GM18873 (cell line): ENCODE measurements around the gene SERINC5.

Experiments
- ATAC-seq: cut with Tn5 transposase; IDR thresholded peaks from one replicate; pipeline ENCODE4 v1.9.1; 2021; ENCODE audit warnings: mild to moderate bottlenecking, moderate library complexity, moderate number of reproducible peaks; ENCODE audit not compliant: unreplicated experiment, low FRiP score

Gene SERINC5

GRCh38 chr5:80230269-80230992, 25.4 kb downstream of the SERINC5 start:
- ATAC-seq = no peak

GRCh38 chr5:80229902-80230255, 26.0 kb downstream of the SERINC5 start:
- no peak for ATAC-seq

- ATAC-seq = no peak
These were observed 27.8 kb downstream of the SERINC5 start for GRCh38 chr5:80227979-80228596.

- no peak for ATAC-seq
These were observed 29.9 kb downstream of the SERINC5 start for GRCh38 chr5:80225934-80226326.

GRCh38 chr5:80225189-80225933, 30.5 kb downstream of the SERINC5 start:
- no peak for ATAC-seq

GRCh38 chr5:80223561-80223960, 32.3 kb downstream of the SERINC5 start:
- no peak for ATAC-seq

GRCh38 chr5:80220245-80220897, 35.5 kb downstream of the SERINC5 start:
- ATAC-seq = no peak

GRCh38 chr5:80219391-80219790, 36.5 kb downstream of the SERINC5 start:
- ATAC-seq = no peak

GRCh38 chr5:80217667-80218066, 38.2 kb downstream of the SERINC5 start:
- ATAC-seq = no peak

GRCh38 chr5:80216753-80217596, 38.9 kb downstream of the SERINC5 start:
- ATAC-seq = no peak

GRCh38 chr5:80216096-80216495, 39.8 kb downstream of the SERINC5 start:
- ATAC-seq = no peak

- ATAC-seq = no peak
These were observed 40.3 kb downstream of the SERINC5 start for GRCh38 chr5:80215523-80215922.

- no peak for ATAC-seq
These were observed 42.4 kb downstream of the SERINC5 start for GRCh38 chr5:80213466-80213865.

- no peak for ATAC-seq
These were observed 43.6 kb downstream of the SERINC5 start for GRCh38 chr5:80212171-80212667.

GRCh38 chr5:80211327-80211726, 44.5 kb downstream of the SERINC5 start:
- no peak for ATAC-seq

GRCh38 chr5:80210014-80210413, 45.8 kb downstream of the SERINC5 start:
- ATAC-seq = no peak

- ATAC-seq = no peak
These were observed 47.5 kb downstream of the SERINC5 start for GRCh38 chr5:80208381-80208780.

- no peak for ATAC-seq
These were observed 48.0 kb downstream of the SERINC5 start for GRCh38 chr5:80207832-80208231.

GRCh38 chr5:80206282-80206681, 49.6 kb downstream of the SERINC5 start:
- no peak for ATAC-seq

- no peak for ATAC-seq
These were observed 50.0 kb downstream of the SERINC5 start for GRCh38 chr5:80205846-80206245.
